Measurements from ENCODE around the gene SEC14L2. TPM values are rescaled to one million over a fixed set of nuclear protein-coding genes. Genes with fewer than 3 reads are reported as not detected.
A peak's percentile ranks its signal among the peaks of the same experiment; 100 is the strongest.

The SEC14L2 gene
- total RNA-seq, 1 experiment from 2014 or later: 33.5 TPM

- ChIA-PET POLR2A (interaction anchor here (1.0 to 1.3 kb wide), 7 partner anchors 9 to 68 kb away, joined by 3 to 6 read pairs (median 4); partner anchors contain the start of genes SEC14L2 and TBC1D10A), CTCF (interaction anchor here (1.1 to 2.2 kb wide), 3 partner anchors 29 to 69 kb away, joined by 4 to 12 read pairs (median 7); partner anchors contain the start of gene RNF215), RAD21 (ENCODE audit: low non-redundant PET in 1 of 2, low total read pairs in 2 of 2, uncharacterized antibody in 2 of 2, unreplicated experiment in 2 of 2) (interaction anchor here (0.5 to 1.4 kb wide), 4 partner anchors 29 to 148 kb away, joined by 3 to 4 read pairs (median 4); partner anchors contain the start of gene TBC1D10A (in 1 of the 2))
- Histone ChIP-seq H3K9me3 (ENCODE audit: control insufficient read depth in 1 of 2, insufficient read depth in 1 of 2, low read depth in 1 of 2, low read length in 2 of 2) (no peaks in the 10 kb centered on the region), H2AFZ (ENCODE audit: low read depth, low read length, poor library complexity, severe bottlenecking) (peak within 1 kb of the TSS; percentile 56), H3K9me2 (ENCODE audit: insufficient read depth) (no peaks in the 10 kb centered on the region), H3K79me2 (ENCODE audit: insufficient read depth, low read length) (peaks cover 49% of the 10 kb centered on the region), H4K20me1 (ENCODE audit: insufficient read depth) (no peaks in the 10 kb centered on the region), H3K36me3 (ENCODE audit: control insufficient read depth in 1 of 2, insufficient read depth in 2 of 2, low read length in 2 of 2) (peaks cover 13 to 15% of the 10 kb centered on the region in 2 experiments; a peak in 3 of 4 replicates), H3K27ac (ENCODE audit: low read depth, low read length) (peak within 1 kb of the TSS; percentile 92), H3K9ac (ENCODE audit: low read length) (peak within 1 kb of the TSS; percentile 95), H3K4me2 (ENCODE audit: low read length) (peak within 1 kb of the TSS; percentile 91), H3K4me1 (ENCODE audit: control insufficient read depth in 1 of 2, insufficient read depth in 2 of 2, low read length in 2 of 2) (peaks cover 12 to 22% of the 10 kb centered on the region in 2 experiments; a peak in 3 of 4 replicates), H3K27me3 (ENCODE audit: insufficient read depth, low read length) (no peaks in the 10 kb centered on the region), H3K4me3 (replicated peaks in 1 of 2; ENCODE audit: low read depth in 1 of 2, low read length in 2 of 2) (peak within 1 kb of the TSS; percentile 93 to 96)
- intact Hi-C loops (cut with micrococcal nuclease): no loop called here
- DNase-seq (ENCODE audit: low read depth, low spot score): peak; percentile 59
- ATAC-seq: peak; percentile 88
- BruUV-seq (replicated peaks): no TSS peak
- TF ChIP-seq FOSL1 (IDR thresholded peaks at IDR 0.05; ENCODE audit: low read depth) (no peak), YY1 (IDR thresholded peaks at IDR 0.05; ENCODE audit: extremely low read depth, insufficient replicate concordance, low read depth, low read length) (peak; percentile 91), SP1 (IDR thresholded peaks at IDR 0.05; ENCODE audit: low read depth) (no peak; the same call in 1 of the 2 replicates), CTCF (IDR thresholded peaks at IDR 0.05 in 2 of 3, conservative IDR thresholded peaks at IDR 0.05 in 1 of 3; ENCODE audit: borderline replicate concordance in 1 of 3, insufficient read depth in 1 of 3, low read depth in 2 of 3, low read length in 2 of 3) (no peak), SIN3A (IDR thresholded peaks at IDR 0.05; ENCODE audit: low read depth) (peak; percentile 97), EZH2phosphoT487 (IDR thresholded peaks at IDR 0.05; ENCODE audit: borderline replicate concordance) (no peak), RAD21 (IDR thresholded peaks at IDR 0.05; ENCODE audit: low read depth) (no peak), ZBTB33 (IDR thresholded peaks at IDR 0.05; ENCODE audit: extremely low read depth, insufficient replicate concordance, low read length) (peak; percentile 4), POLR2AphosphoS5 (IDR thresholded peaks at IDR 0.05; ENCODE audit: low read depth, low read length) (peak; percentile 91), ZFX (IDR thresholded peaks at IDR 0.05) (peak; percentile 90), TCF7L2 (IDR thresholded peaks at IDR 0.05; ENCODE audit: borderline replicate concordance, extremely low read depth, insufficient read depth, insufficient read length) (peak; percentile 37), EGR1 (IDR thresholded peaks at IDR 0.05; ENCODE audit: low read depth) (peak; percentile 43; the same call in 1 of the 2 replicates), SRF (IDR thresholded peaks at IDR 0.05; ENCODE audit: low read depth) (peak; percentile 78), POLR2A (IDR thresholded peaks at IDR 0.05; ENCODE audit: borderline replicate concordance, extremely low read depth, insufficient read depth, insufficient read length) (no peak), ELF1 (IDR thresholded peaks at IDR 0.05; ENCODE audit: borderline replicate concordance, low read depth) (peak; percentile 77), EZH2 (IDR thresholded peaks at IDR 0.05) (no peak)
- TF ChIP-seq, protein P1, sequence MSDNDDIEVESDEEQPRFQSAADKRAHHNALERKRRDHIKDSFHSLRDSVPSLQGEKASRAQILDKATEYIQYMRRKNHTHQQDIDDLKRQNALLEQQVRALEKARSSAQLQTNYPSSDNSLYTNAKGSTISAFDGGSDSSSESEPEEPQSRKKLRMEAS (IDR thresholded peaks at IDR 0.05): peak; percentile 79; the same call in 1 of the 2 replicates
- TF ChIP-seq, protein P2, sequence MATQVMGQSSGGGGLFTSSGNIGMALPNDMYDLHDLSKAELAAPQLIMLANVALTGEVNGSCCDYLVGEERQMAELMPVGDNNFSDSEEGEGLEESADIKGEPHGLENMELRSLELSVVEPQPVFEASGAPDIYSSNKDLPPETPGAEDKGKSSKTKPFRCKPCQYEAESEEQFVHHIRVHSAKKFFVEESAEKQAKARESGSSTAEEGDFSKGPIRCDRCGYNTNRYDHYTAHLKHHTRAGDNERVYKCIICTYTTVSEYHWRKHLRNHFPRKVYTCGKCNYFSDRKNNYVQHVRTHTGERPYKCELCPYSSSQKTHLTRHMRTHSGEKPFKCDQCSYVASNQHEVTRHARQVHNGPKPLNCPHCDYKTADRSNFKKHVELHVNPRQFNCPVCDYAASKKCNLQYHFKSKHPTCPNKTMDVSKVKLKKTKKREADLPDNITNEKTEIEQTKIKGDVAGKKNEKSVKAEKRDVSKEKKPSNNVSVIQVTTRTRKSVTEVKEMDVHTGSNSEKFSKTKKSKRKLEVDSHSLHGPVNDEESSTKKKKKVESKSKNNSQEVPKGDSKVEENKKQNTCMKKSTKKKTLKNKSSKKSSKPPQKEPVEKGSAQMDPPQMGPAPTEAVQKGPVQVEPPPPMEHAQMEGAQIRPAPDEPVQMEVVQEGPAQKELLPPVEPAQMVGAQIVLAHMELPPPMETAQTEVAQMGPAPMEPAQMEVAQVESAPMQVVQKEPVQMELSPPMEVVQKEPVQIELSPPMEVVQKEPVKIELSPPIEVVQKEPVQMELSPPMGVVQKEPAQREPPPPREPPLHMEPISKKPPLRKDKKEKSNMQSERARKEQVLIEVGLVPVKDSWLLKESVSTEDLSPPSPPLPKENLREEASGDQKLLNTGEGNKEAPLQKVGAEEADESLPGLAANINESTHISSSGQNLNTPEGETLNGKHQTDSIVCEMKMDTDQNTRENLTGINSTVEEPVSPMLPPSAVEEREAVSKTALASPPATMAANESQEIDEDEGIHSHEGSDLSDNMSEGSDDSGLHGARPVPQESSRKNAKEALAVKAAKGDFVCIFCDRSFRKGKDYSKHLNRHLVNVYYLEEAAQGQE (IDR thresholded peaks at IDR 0.05; ENCODE audit: low read depth): no peak
These were observed 40.2 kb upstream of the SEC14L2 start, which contains the start of the genes CCDC157 and SF3A1 for GRCh38 chr22:30356449-30357235. Gene CCDC157 (plus strand): TSS chr22:30357007. CDS start chr22:30366001, 8,994 bp downstream. Gene SF3A1 (minus strand): TSS chr22:30356894. CDS start chr22:30356792, 102 bp downstream.

All from HCT116 (cell line).